OCI-M2 (cell line): ENCODE results near the gene GPC4.

Experiments used
- DNase-seq: peaks from one replicate; lab custom pipeline; 2025; ENCODE audit not compliant: unreplicated experiment; lab: John Stamatoyannopoulos, UW

Gene GPC4

GRCh38 chrX:133415276-133416105 is at the start of gene GPC4:
GPC4 (minus strand) TSS chrX:133415489; CDS start chrX:133414965, 524 bp downstream.
- no peak for DNase-seq

GRCh38 chrX:133461231-133461630 is 45.9 kb upstream of the GPC4 start:
- no peak for DNase-seq

GRCh38 chrX:133454924-133455323 is 39.6 kb upstream of the GPC4 start:
- DNase-seq: no peak

GRCh38 chrX:133454491-133454914 is 39.2 kb upstream of the GPC4 start:
- no peak for DNase-seq

- no peak for DNase-seq
These were observed 33.3 kb upstream of the GPC4 start for GRCh38 chrX:133448512-133449076.

- no peak for DNase-seq
These were observed 29.9 kb upstream of the GPC4 start for GRCh38 chrX:133444952-133445831.

GRCh38 chrX:133444196-133444595 is 28.9 kb upstream of the GPC4 start:
- DNase-seq: no peak

GRCh38 chrX:133440797-133441163 is 25.5 kb upstream of the GPC4 start:
- no peak for DNase-seq

GRCh38 chrX:133440081-133440796 is 24.9 kb upstream of the GPC4 start:
- DNase-seq: no peak

GRCh38 chrX:133437766-133438165 is 22.5 kb upstream of the GPC4 start:
- DNase-seq: no peak

GRCh38 chrX:133437356-133437755 is 22.1 kb upstream of the GPC4 start:
- no peak for DNase-seq

- no peak for DNase-seq
These were observed 20.3 kb upstream of the GPC4 start for GRCh38 chrX:133435544-133436124.

GRCh38 chrX:133434197-133434820 is 19.0 kb upstream of the GPC4 start:
- DNase-seq: no peak

- no peak for DNase-seq
These were observed 4.6 kb upstream of the GPC4 start for GRCh38 chrX:133419911-133420310.

- DNase-seq: no peak
These were observed 3.3 kb upstream of the GPC4 start for GRCh38 chrX:133418588-133418987.

GRCh38 chrX:133417364-133417763 is 2.1 kb upstream of the GPC4 start:
- no peak for DNase-seq

- no peak for DNase-seq
These were observed 648 bp downstream of the GPC4 start for GRCh38 chrX:133414406-133415275.

- no peak for DNase-seq
These were observed 1.9 kb downstream of the GPC4 start for GRCh38 chrX:133413218-133413925.

- DNase-seq: no peak
These were observed 2.6 kb downstream of the GPC4 start for GRCh38 chrX:133412665-133413064.
